Neuron (in vitro differentiated cells): ENCODE data around the gene NKAP.
"Not testable (repeated sequence)": the region's sequence is repeated elsewhere in the genome, so short reads cannot be mapped to it uniquely, and the experiment has no call there.

ENCODE experiments used
- H2AFZ ChIP-seq: one replicate; pipeline ENCODE4 v1.6.1; 2013; ENCODE audit warnings: low read depth, mild to moderate bottlenecking, inconsistent platforms, low read length, moderate library complexity
- H3K27me3 ChIP-seq: one replicate; pipeline ENCODE4 v1.6.1; 2013; ENCODE audit warnings: low read length; ENCODE audit not compliant: insufficient read depth
- H3K36me3 ChIP-seq: one replicate; pipeline ENCODE4 v1.6.1; 2013; ENCODE audit warnings: low read length; ENCODE audit not compliant: insufficient read depth
- H3K4me1 ChIP-seq: one replicate; pipeline ENCODE4 v1.6.1; 2013; ENCODE audit warnings: low read length; ENCODE audit not compliant: insufficient read depth
- H3K4me3 ChIP-seq: 2 replicates; pipeline ENCODE4 v1.5.1; 2013; ENCODE audit warnings: mild to moderate bottlenecking, low read length, moderate library complexity
- H3K9me3 ChIP-seq: one replicate; pipeline ENCODE4 v1.6.1; 2013; ENCODE audit warnings: low read length

Gene NKAP

GRCh38 chrX:119966837-119967236 is 23.3 kb upstream of the NKAP start:
- not testable (repeated sequence) for H3K36me3 ChIP-seq, H2AFZ ChIP-seq, H3K4me1 ChIP-seq, H3K9me3 ChIP-seq, H3K27me3 ChIP-seq, H3K4me3 ChIP-seq

GRCh38 chrX:119960625-119961024 is 17.1 kb upstream of the NKAP start:
- Histone ChIP-seq H3K4me3 (no peak overlapping the region), H3K27me3 (no peaks in the 10 kb centered on the region), H3K9me3 (no peaks in the 10 kb centered on the region), H3K4me1 (no peaks in the 10 kb centered on the region), H3K36me3 (no peaks in the 10 kb centered on the region), H2AFZ (no peak overlapping the region)

- H2AFZ ChIP-seq, H3K4me1 ChIP-seq, H3K36me3 ChIP-seq, H3K27me3 ChIP-seq, H3K4me3 ChIP-seq, H3K9me3 ChIP-seq: not testable (repeated sequence)
Observed at GRCh38 chrX:119955807-119956570, 12.4 kb upstream of the NKAP start.

GRCh38 chrX:119954374-119954773 is 10.8 kb upstream of the NKAP start:
- no peak overlapping the region for H2AFZ ChIP-seq
- no peak overlapping the region for H3K4me3 ChIP-seq
- no peaks in the 10 kb centered on the region for H3K4me1 ChIP-seq
- H3K27me3 ChIP-seq, result peaks cover 2% of the 10 kb centered on the region
- no peaks in the 10 kb centered on the region for H3K9me3 ChIP-seq
- no peaks in the 10 kb centered on the region for H3K36me3 ChIP-seq

- Histone ChIP-seq H2AFZ (no peak overlapping the region), H3K4me3 (no peak overlapping the region), H3K27me3 (peaks cover 2% of the 10 kb centered on the region), H3K9me3 (no peaks in the 10 kb centered on the region), H3K4me1 (peaks cover 2% of the 10 kb centered on the region), H3K36me3 (no peaks in the 10 kb centered on the region)
Observed at GRCh38 chrX:119948381-119948780, 4.8 kb upstream of the NKAP start.

GRCh38 chrX:119945481-119945880 is 1.9 kb upstream of the NKAP start:
- Histone ChIP-seq H3K4me1 (peaks cover 7% of the 10 kb centered on the region), H3K36me3 (no peaks in the 10 kb centered on the region), H3K9me3 (no peaks in the 10 kb centered on the region), H3K27me3 (no peaks in the 10 kb centered on the region), H3K4me3 (no peak overlapping the region), H2AFZ (no peak overlapping the region)

- peaks cover 2% of the 10 kb centered on the region for H3K36me3 ChIP-seq
- no peaks in the 10 kb centered on the region for H3K27me3 ChIP-seq
- H2AFZ ChIP-seq, result peak overlapping the region; percentile 49
- no peaks in the 10 kb centered on the region for H3K9me3 ChIP-seq
- peaks cover 7% of the 10 kb centered on the region for H3K4me1 ChIP-seq
- H3K4me3 ChIP-seq, result peak overlapping the region; percentile 59
Observed at GRCh38 chrX:119942831-119943184, 743 bp downstream of the NKAP start.

- Histone ChIP-seq H2AFZ (peak overlapping the region; percentile 49), H3K4me1 (peaks cover 7% of the 10 kb centered on the region), H3K36me3 (peaks cover 2% of the 10 kb centered on the region), H3K9me3 (no peaks in the 10 kb centered on the region), H3K27me3 (no peaks in the 10 kb centered on the region), H3K4me3 (peak overlapping the region; percentile 59)
Observed at GRCh38 chrX:119942173-119942819, 1.3 kb downstream of the NKAP start.

GRCh38 chrX:119941336-119941735 is 2.2 kb downstream of the NKAP start:
- Histone ChIP-seq H3K4me1 (peaks cover 7% of the 10 kb centered on the region), H3K36me3 (peaks cover 2% of the 10 kb centered on the region), H3K4me3 (no peak overlapping the region), H2AFZ (no peak overlapping the region), H3K9me3 (no peaks in the 10 kb centered on the region), H3K27me3 (no peaks in the 10 kb centered on the region)

- Histone ChIP-seq H3K9me3 (no peaks in the 10 kb centered on the region), H2AFZ (no peak overlapping the region)
Observed at GRCh38 chrX:119935215-119935874, 8.2 kb downstream of the NKAP start.

GRCh38 chrX:119922391-119922790 is 21.2 kb downstream of the NKAP start:
- not testable (repeated sequence) for H3K4me3 ChIP-seq, H3K27me3 ChIP-seq, H2AFZ ChIP-seq, H3K9me3 ChIP-seq, H3K36me3 ChIP-seq, H3K4me1 ChIP-seq

More at GRCh38 chrX:119935215-119935874, 8.2 kb downstream of the NKAP start:
- Histone ChIP-seq H3K36me3 (peaks cover 8% of the 10 kb centered on the region), H3K27me3 (no peaks in the 10 kb centered on the region), H3K4me1 (no peaks in the 10 kb centered on the region), H3K4me3 (no peak overlapping the region)

GRCh38 chrX:119919835-119920585 is 23.5 kb downstream of the NKAP start:
- Histone ChIP-seq H2AFZ (no peak overlapping the region), H3K4me1 (no peaks in the 10 kb centered on the region), H3K9me3 (no peaks in the 10 kb centered on the region), H3K36me3 (no peaks in the 10 kb centered on the region), H3K4me3 (no peak overlapping the region), H3K27me3 (no peaks in the 10 kb centered on the region)

- Histone ChIP-seq H3K9me3 (no peaks in the 10 kb centered on the region), H3K4me1 (no peaks in the 10 kb centered on the region), H2AFZ (no peak overlapping the region), H3K36me3 (no peaks in the 10 kb centered on the region), H3K4me3 (no peak overlapping the region), H3K27me3 (no peaks in the 10 kb centered on the region)
Observed at GRCh38 chrX:119917877-119918276, 25.7 kb downstream of the NKAP start.
